HepG2 (cell line): ENCODE results near the gene CABLES1. TPM values are rescaled to one million over a fixed set of nuclear protein-coding genes. Genes with fewer than 3 reads are reported as not detected.

Source experiments
- ATAC-seq: fragments of 200-7000 bp; cut with Tn5 transposase; 3 replicates; pipeline ENCODE4 v1.9.1; 2020; ENCODE audit warnings: mild to moderate bottlenecking, moderate library complexity
- BruUV-seq: library from RNA; stranded (reverse); fragments of 400-500 nt; replicated peaks from 2 replicates; lab custom pipeline; 2021; lab: Mats Ljungman, UMichigan
- CTCF ChIA-PET: fragments of 300-600 bp; formaldehyde crosslinking; extraction: SDS; loops from one replicate; lab custom pipeline; 2021; ENCODE audit warnings: low total read pairs, inconsistent platforms, low intra/inter-chr PET ratio; lab: Yijun Ruan, JAX
- POLR2A ChIA-PET: fragments of 350-600 bp; sonication (Branson Sonifier 250); formaldehyde crosslinking; loops from one replicate; lab custom pipeline; 2020; ENCODE audit warnings: antibody characterized with exemption, inconsistent platforms; lab: Yijun Ruan, JAX
- DNase-seq: peaks from one replicate; pipeline ENCODE4 v3.0.0-alpha.2; 2015; ENCODE audit warnings: low spot score
- FAIRE-seq: peaks from 3 replicates; lab custom pipeline; 2011; peaks lifted over from hg19 to GRCh38; lab: Jason Lieb, UNC
- H2AFZ ChIP-seq: one replicate; pipeline ENCODE4 v1.6.1; 2011; ENCODE audit warnings: low read length, inconsistent platforms
- H3K27ac ChIP-seq: fragments of 300-600 bp; 3 replicates; pipeline ENCODE4 v1.8.0; 2011; ENCODE audit warnings: mixed run types, mild to moderate bottlenecking, mixed read lengths, low read length, inconsistent platforms; ENCODE audit not compliant: insufficient read depth; ENCODE audit errors: extremely low read length
- H3K27me3 ChIP-seq, 2 experiments: fragments of 200-600 bp in 1 of 2; 2 replicates in 1 of 2; 3 replicates in 1 of 2; pipeline versions ENCODE4 v1.6.0 to v1.8.0; 2011; ENCODE audit warnings: low read length in 2 of 2, mild to moderate bottlenecking in 2 of 2, moderate library complexity in 2 of 2, inconsistent platforms in 1 of 2; ENCODE audit not compliant: insufficient read depth in 2 of 2, control insufficient read depth in 1 of 2
- H3K36me3 ChIP-seq, 2 experiments: fragments of 200-600 bp in 1 of 2; replicated peaks in 1 of 2; 2 replicates in 1 of 2; 3 replicates in 1 of 2; pipeline versions ENCODE4 v1.5.1 to v1.8.0; 2011; ENCODE audit warnings: low read length in 2 of 2, inconsistent platforms in 1 of 2; ENCODE audit not compliant: insufficient read depth in 2 of 2, control insufficient read depth in 1 of 2
- H3K4me1 ChIP-seq: 2 replicates; pipeline ENCODE4 v1.5.1; 2012; ENCODE audit warnings: low read length, inconsistent platforms; ENCODE audit not compliant: insufficient read depth
- H3K4me2 ChIP-seq: 2 replicates; pipeline ENCODE4 v1.6.0; 2011; ENCODE audit warnings: low read depth, low read length, inconsistent platforms
- H3K4me3 ChIP-seq, 3 experiments: fragments of 200-600 bp in 1 of 3; sonication (generic), shearing (Covaris generic) in 1 of 3; replicated peaks in 1 of 3; 2 replicates each; pipeline ENCODE4 v1.5.1; 2011 to 2016; ENCODE audit warnings: low read length in 3 of 3, inconsistent platforms in 2 of 3, low read depth in 2 of 3, mild to moderate bottlenecking in 2 of 3, control low read depth in 1 of 3, mixed read lengths in 1 of 3; ENCODE audit not compliant: insufficient read depth in 1 of 3
- H3K79me2 ChIP-seq: one replicate; pipeline ENCODE4 v1.6.1; 2011; ENCODE audit warnings: low read length, inconsistent platforms; ENCODE audit not compliant: insufficient read depth
- H3K9ac ChIP-seq: 2 replicates; pipeline ENCODE4 v1.6.0; 2011; ENCODE audit warnings: mild to moderate bottlenecking, low read depth, low read length, inconsistent platforms; ENCODE audit not compliant: insufficient read depth
- H3K9me3 ChIP-seq: 2 replicates; pipeline ENCODE4 v1.5.1; 2012; ENCODE audit warnings: mild to moderate bottlenecking, low read length
- H4K20me1 ChIP-seq: 2 replicates; pipeline ENCODE4 v1.6.0; 2011; ENCODE audit warnings: inconsistent platforms, mild to moderate bottlenecking, low read length, moderate library complexity; ENCODE audit not compliant: insufficient read depth
- DR1 ChIP-seq: sonication (generic); formaldehyde crosslinking; IDR thresholded peaks from 2 replicates; pipeline ENCODE4 v1.8.0; 2021; ENCODE audit warnings: mild to moderate bottlenecking, missing genetic modification reagents, inconsistent platforms
- GTF3A ChIP-seq: sonication (generic); formaldehyde crosslinking; conservative IDR thresholded peaks from 2 replicates; pipeline ENCODE4 v1.4.0; 2020; ENCODE audit warnings: mild to moderate bottlenecking, missing genetic modification reagents
- HBP1 ChIP-seq: IDR thresholded peaks from 2 replicates; pipeline ENCODE4 v1.6.1; 2016; ENCODE audit warnings: low read depth, control low read depth
- HDAC1 ChIP-seq: sonication (generic); formaldehyde crosslinking; IDR thresholded peaks from 2 replicates; pipeline ENCODE4 v1.5.1; 2020; ENCODE audit warnings: mild to moderate bottlenecking, missing genetic modification reagents
- HINFP ChIP-seq: sonication (generic); formaldehyde crosslinking; IDR thresholded peaks from 2 replicates; pipeline ENCODE4 v1.4.0; 2020; ENCODE audit warnings: low read depth, mild to moderate bottlenecking, missing genetic modification reagents
- KLF15 ChIP-seq: sonication (generic); formaldehyde crosslinking; IDR thresholded peaks from 2 replicates; pipeline ENCODE4 v1.8.1; 2023; ENCODE audit warnings: borderline replicate concordance, mild to moderate bottlenecking, inconsistent platforms, missing genetic modification reagents, mixed read lengths
- MTF2 ChIP-seq: sonication (generic); formaldehyde crosslinking; IDR thresholded peaks from 2 replicates; pipeline ENCODE4 v1.5.0; 2020; ENCODE audit warnings: missing genetic modification reagents, borderline replicate concordance
- NFKB2 ChIP-seq: sonication (generic); formaldehyde crosslinking; IDR thresholded peaks from 2 replicates; pipeline ENCODE4 v1.4.0; 2020; ENCODE audit warnings: missing genetic modification reagents, borderline replicate concordance
- SATB2 ChIP-seq: sonication (generic); formaldehyde crosslinking; IDR thresholded peaks from 2 replicates; pipeline ENCODE4 v1.5.0; 2020; ENCODE audit warnings: missing genetic modification reagents
- ZBTB7A ChIP-seq: sonication (generic); formaldehyde crosslinking; IDR thresholded peaks from 2 replicates; pipeline ENCODE4 v1.8.0; 2022; ENCODE audit warnings: mild to moderate bottlenecking, missing genetic modification reagents
- ZNF503 ChIP-seq: sonication (generic); formaldehyde crosslinking; IDR thresholded peaks from 2 replicates; pipeline ENCODE4 v1.4.0; 2020; ENCODE audit warnings: missing genetic modification reagents
- ZNF598 ChIP-seq: sonication (generic); formaldehyde crosslinking; IDR thresholded peaks from 2 replicates; pipeline ENCODE4 v1.5.1; 2020; ENCODE audit warnings: mild to moderate bottlenecking, missing genetic modification reagents, borderline replicate concordance
- ZNF878 ChIP-seq: sonication (generic); formaldehyde crosslinking; IDR thresholded peaks from 2 replicates; pipeline ENCODE4 v1.8.1; 2023; ENCODE audit warnings: mild to moderate bottlenecking, missing genetic modification reagents, moderate library complexity
- WGBS: methylation state at CpG from one replicate; pipeline ENCODE4 v1.1.6; 2017; ENCODE audit warnings: low lambda C conversion rate; 5-methylcytosine and 5-hydroxymethylcytosine counted together
- in situ Hi-C: cut with HindIII; loops from 2 replicates; pipeline ENCODE4 v1.10.0; 2017; ENCODE audit warnings: low pct_unique_long_range_greater_than_20kb; ENCODE audit not compliant: extremely low pct_ligation_motif_present
- intact Hi-C: fragments of 100-400 bp; cut with micrococcal nuclease; formaldehyde crosslinking; loops from one replicate; pipeline ENCODE4 v1.10.0; 2022; ENCODE audit not compliant: unreplicated experiment
- polyA plus RNA-seq, 8 experiments: library from polyadenylated mRNA; depleted of rRNA in 3 of 8; stranded (reverse) in 7 of 8; unstranded in 1 of 8; fragments of >200 nt; fragmentation: Illumina TruSeq in 4 of 8; extraction: Trizol in 4 of 8; gene quantifications; 2 replicates each; pipeline versions ENCODE4 v1.2.1 to v1.2.3, GENCODE V29; 2011 to 2016; ENCODE audit warnings: low read depth in 4 of 8, missing spikeins in 1 of 8, mixed read lengths in 1 of 8; ENCODE audit not compliant: insufficient read depth in 1 of 8
- total RNA-seq, 5 experiments: library from RNA; depleted of rRNA; stranded (reverse); fragments of >200 nt; fragmentation: Illumina TruSeq; extraction: Trizol; gene quantifications; 2 replicates each; pipeline ENCODE4 v1.2.3, GENCODE V29; 2016; ENCODE audit warnings: low read depth in 1 of 5
- TF ChIP-seq, protein P1 (sequence below): sonication (generic); formaldehyde crosslinking; IDR thresholded peaks from 2 replicates; pipeline ENCODE4 v1.4.0; 2020; ENCODE audit warnings: missing genetic modification reagents, borderline replicate concordance

The CABLES1 gene
- total and polyA plus RNA-seq, 2 of the 13 experiments (the other 11 are each of a cell fraction or from before 2014, with no cell fraction given): 14.7 to 25.8 TPM

DNA sequence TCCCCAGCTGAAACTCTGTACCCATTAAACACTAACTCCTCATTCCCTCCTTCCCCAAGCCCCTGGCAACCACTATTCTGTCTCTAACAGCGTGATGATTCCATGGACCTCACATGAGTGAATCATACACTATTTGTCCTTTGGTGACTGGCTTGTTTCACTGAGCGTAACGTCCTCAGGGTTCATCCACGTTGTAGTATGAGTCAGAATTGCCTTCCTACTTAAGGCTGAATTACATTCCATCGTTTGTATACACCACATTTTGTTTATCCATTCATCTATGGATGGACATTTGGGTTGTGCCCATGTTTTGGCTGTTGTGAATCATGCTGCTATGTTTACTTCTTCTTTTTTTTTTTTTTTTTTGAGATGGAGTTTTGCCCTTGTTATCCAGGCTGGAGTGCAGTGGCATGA lies 19.6 kb upstream of the CABLES1 start (continued):
- TF ChIP-seq KLF15 (CRISPR knock-in tag) (no peak), NFKB2 (CRISPR knock-in tag) (no peak), GTF3A (CRISPR knock-in tag) (no peak), ZNF598 (no peak), SATB2 (no peak), ZNF503 (CRISPR knock-in tag) (no peak)
- TF ChIP-seq, protein P1, sequence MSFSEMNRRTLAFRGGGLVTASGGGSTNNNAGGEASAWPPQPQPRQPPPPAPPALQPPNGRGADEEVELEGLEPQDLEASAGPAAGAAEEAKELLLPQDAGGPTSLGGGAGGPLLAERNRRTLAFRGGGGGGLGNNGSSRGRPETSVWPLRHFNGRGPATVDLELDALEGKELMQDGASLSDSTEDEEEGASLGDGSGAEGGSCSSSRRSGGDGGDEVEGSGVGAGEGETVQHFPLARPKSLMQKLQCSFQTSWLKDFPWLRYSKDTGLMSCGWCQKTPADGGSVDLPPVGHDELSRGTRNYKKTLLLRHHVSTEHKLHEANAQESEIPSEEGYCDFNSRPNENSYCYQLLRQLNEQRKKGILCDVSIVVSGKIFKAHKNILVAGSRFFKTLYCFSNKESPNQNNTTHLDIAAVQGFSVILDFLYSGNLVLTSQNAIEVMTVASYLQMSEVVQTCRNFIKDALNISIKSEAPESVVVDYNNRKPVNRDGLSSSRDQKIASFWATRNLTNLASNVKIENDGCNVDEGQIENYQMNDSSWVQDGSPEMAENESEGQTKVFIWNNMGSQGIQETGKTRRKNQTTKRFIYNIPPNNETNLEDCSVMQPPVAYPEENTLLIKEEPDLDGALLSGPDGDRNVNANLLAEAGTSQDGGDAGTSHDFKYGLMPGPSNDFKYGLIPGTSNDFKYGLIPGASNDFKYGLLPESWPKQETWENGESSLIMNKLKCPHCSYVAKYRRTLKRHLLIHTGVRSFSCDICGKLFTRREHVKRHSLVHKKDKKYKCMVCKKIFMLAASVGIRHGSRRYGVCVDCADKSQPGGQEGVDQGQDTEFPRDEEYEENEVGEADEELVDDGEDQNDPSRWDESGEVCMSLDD (CRISPR knock-in tag): no peak

DNA sequence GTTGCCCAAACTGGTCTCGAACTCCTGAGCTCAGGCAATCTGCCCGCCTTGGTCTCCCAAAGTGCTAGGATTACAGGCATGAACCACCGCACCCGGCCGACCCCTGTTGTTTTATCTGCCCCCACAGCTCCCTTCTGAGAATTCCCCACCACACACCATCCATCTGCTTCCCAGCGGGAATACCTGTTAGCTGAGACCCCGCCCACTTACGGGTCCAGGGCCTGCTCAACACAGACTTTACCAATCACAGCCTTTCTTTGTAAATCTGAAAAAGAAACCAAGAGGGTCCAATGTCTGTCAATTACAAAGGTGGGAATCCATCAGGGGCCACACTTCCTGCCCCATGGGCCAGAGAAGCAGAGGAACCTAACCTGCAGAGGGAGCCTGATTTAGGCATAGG lies 14.2 kb upstream of the CABLES1 start:
- in situ Hi-C loops: no loop called here
- FAIRE-seq (no peak), DNase-seq (no peak), ATAC-seq (no peak)
- ChIA-PET POLR2A (interaction anchor here (2.1 kb wide), 1 partner anchor 13 kb away, joined by 8 read pairs; no protein-coding TSS in a partner anchor), CTCF (no interaction called here)
- 56% methylated on average over 8 of the region's 8 CpGs for WGBS
- Histone ChIP-seq H2AFZ (no peak overlapping the region), H3K79me2 (no peaks in the 10 kb centered on the region), H4K20me1 (no peaks in the 10 kb centered on the region), H3K4me1 (peaks cover 61% of the 10 kb centered on the region), H3K36me3 (no peaks in the 10 kb centered on the region), H3K4me2 (no peak overlapping the region; the same call in 1 of the 2 replicates), H3K27me3 (no peaks in the 10 kb centered on the region; a peak in 1 of 5 replicates), H3K4me3 (no peak overlapping the region), H3K9ac (no peak overlapping the region), H3K9me3 (no peaks in the 10 kb centered on the region), H3K27ac (no peak overlapping the region)
- intact Hi-C loops: no loop called here
- BruUV-seq: no TSS peak
- no peak for TF ChIP-seq DR1 (CRISPR knock-in tag)
- no peak for TF ChIP-seq ZBTB7A (CRISPR knock-in tag)
- no peak for TF ChIP-seq HDAC1 (CRISPR knock-in tag)
- no peak for TF ChIP-seq HBP1 (CRISPR knock-in tag)
- TF ChIP-seq ZNF878 (CRISPR knock-in tag): no peak
- no peak for TF ChIP-seq HINFP (CRISPR knock-in tag)
- TF ChIP-seq MTF2 (CRISPR knock-in tag): no peak
